ENCODE results near the gene BMP2K.

Gene BMP2K

DNA sequence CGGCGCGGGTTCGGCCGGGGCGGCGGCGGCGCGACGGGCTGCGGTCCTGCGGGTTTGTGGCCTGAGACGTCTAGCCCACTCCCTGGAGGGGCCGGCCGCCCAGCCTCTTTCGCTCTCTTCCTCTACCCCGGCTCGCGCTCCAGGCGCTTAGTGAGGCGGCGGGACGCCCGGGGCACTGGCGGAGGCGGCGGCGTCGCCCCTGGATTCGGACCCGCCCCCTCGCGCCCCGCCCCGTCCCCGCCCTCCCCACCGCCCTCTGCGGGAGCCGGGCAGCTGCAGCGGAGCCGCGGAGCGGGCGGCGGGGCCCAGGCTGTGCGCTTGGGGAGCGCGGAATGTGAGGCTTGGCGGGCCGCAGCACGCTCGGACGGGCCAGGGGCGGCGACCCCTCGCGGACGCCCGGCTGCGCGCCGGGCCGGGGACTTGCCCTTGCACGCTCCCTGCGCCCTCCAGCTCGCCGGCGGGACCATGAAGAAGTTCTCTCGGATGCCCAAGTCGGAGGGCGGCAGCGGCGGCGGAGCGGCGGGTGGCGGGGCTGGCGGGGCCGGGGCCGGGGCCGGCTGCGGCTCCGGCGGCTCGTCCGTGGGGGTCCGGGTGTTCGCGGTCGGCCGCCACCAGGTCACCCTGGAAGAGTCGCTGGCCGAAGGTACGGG lies at the start of gene BMP2K:
Gene BMP2K (plus strand): TSS at position 272 of the 650 bp plus-strand sequence. CDS start 194 bp downstream, at position 466.
- H3K4me3 ChIP-seq (ENCODE audit: low read depth, low read length): peak within 1 kb of the TSS; percentile 78

DNA sequence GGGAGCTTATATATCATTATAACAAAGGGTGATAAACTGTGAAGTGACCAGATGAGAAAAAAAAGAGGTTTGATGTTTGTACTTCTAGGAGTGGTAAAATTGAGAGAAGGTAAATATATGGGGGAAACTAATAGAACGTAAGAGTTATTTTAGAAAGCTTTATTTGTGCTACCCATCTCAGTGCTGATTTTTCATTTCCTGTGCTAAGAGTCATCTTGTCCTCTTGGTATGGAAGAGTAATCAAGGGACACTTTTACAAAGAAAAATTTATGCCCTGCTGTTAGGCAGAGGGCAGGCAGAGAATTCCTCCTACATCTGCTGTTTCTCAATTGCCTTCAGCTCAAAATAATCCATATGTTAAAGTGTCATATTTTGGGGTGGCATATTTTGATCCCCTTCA lies 49.6 kb upstream of the BMP2K start:
- no peak overlapping the region for H3K4me3 ChIP-seq (ENCODE audit: low read depth, low read length)

DNA sequence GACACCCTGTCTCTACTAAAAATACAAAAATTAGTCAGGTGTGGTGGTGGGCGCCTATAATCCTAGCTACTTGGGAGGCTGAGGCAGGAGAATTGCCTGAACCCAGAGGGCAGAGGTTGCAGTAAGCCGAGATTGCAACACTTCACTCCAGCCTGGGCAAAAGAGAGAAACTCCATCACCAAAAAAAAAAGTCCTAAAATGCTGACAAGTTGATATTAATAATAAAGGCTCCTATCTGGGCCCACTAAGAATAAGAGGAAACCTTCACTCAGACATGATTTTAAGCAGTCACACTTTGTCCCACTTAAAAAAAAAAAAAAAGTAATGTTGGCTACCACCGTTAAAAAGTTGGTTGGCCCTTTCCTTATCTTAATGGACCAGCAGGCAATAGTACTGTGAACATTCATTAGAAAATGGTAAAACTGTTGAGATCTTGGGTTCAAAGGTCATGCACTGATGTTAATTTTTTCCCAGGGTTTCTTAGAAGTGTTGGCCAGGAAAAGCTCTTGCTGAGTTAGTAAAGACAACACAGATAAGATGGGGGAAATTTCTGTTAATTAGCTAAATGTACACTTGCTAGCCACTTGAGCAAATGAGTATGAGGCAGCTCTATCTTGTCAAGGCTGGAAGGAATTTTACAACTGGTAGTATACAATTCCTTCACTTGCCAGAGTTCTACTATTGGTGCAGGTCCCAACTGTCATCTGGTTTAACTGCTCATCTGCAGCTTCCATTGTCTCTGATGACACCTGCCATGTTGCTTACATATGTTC lies 43.6 kb upstream of the BMP2K start:
- H3K4me3 ChIP-seq (ENCODE audit: low read depth, low read length): no peak overlapping the region

DNA sequence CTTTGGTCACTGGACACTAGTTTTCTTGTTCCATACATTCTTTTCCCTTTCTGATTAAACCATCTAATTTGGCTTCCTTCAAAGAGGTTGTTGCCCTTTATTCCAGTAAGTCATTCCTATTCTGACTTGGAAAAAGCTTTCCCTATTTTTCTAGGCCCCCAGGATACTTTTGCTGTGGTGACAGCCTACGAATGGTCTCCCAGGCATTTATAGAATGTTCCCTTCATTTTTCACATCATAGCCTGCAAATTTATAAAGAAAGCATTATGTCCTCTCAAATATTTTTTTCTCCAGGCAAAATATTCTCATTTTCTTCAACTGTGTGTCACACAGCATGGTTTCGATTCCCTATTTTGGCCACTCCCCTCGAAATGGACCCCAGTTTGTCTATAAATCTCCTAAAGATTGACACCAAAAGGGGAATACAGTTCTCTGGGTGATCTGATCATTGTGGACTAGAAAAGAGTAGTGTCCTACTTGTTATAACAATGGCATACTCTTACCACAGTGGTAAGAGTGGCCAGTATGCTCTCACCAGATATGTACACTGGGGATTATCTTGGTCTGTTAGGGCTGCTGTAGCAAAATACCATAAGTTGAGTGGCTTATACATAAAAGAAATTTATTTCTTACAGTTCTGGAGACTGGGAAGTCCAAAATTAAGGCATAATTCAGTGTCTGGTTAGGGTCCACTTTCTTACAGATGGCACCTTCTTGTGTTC lies 41.5 kb upstream of the BMP2K start:
- no peak overlapping the region for H3K4me3 ChIP-seq (ENCODE audit: low read depth, low read length)

DNA sequence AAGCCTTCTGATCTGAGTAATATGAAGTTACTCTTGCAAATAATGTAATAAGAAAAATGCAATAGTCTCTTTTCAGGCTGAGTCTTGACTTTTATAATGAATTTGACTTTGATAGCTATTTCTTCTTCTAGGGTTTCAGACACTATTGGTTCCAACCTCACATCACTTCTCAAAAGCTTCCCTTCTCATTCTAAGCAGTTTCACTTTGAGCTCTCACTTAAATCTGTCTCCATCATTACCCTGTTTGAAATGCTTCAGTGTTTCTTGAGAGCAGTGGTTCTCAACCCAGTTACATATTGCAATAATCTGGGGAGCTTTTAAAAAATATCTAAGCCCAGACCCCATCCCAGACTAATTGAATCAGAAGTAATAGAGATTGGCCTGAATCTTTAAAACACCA lies 40.5 kb upstream of the BMP2K start:
- no peak overlapping the region for H3K4me3 ChIP-seq (ENCODE audit: low read depth, low read length)

DNA sequence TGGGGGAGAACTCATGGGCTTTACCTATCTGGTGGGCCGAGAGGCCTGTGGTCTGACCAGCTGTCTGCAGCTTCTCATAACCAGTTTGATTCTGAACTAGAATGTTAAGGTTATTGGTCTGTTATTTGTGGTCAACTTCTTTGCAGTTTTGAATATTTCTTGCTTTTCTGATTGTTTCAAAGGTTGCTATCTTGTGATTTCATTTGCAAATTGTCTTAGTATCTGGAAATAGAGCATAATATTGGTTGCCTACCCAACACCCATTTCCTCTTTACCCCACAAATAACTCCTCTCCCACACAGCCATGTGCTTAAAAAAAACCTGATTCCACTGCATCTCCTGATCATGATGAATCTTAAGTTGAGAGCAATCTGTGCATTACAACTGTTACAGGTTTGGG lies 39.1 kb upstream of the BMP2K start:
- H3K4me3 ChIP-seq (ENCODE audit: low read depth, low read length): no peak overlapping the region

DNA sequence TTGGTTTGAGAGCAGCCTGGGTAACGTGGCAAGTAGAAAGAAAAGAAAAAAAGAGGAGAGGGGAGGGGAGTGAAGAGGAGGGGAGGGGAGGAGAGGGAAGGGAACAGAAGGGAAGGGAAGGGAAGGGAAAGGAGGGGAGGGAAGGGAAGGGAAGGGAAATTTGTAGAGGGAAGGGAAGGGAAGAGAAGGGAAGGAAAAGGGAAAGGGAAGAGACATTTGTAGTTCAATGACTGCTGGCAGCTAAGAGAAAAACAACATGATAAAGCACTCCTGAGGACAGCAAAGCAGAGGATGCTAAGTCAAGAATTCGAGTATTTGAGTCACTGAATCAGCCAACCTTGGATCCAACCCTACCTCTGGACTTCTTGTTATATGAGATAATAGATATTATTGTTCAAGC lies 38.2 kb upstream of the BMP2K start:
- no peak overlapping the region for H3K4me3 ChIP-seq (ENCODE audit: low read depth, low read length)

DNA sequence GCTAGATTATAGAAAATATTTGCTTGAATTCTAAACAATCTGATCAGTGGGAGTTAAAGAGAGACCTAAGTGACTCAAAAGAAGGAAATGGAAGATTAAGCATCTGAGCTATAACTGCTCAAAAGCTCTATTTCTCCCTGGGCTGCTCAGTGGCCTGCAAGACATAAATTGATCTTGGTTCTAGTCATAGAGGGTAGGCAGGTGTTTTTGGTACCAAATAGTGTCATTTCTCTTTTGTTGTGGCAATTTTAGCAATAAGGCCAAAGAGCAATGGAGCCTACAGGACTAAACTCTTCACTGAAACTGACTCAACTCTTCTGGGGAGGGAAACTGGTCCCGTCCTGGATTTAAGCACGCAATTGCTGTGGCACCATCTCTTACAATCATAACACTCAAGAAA lies 33.9 kb upstream of the BMP2K start:
- H3K4me3 ChIP-seq (ENCODE audit: low read depth, low read length): no peak overlapping the region

DNA sequence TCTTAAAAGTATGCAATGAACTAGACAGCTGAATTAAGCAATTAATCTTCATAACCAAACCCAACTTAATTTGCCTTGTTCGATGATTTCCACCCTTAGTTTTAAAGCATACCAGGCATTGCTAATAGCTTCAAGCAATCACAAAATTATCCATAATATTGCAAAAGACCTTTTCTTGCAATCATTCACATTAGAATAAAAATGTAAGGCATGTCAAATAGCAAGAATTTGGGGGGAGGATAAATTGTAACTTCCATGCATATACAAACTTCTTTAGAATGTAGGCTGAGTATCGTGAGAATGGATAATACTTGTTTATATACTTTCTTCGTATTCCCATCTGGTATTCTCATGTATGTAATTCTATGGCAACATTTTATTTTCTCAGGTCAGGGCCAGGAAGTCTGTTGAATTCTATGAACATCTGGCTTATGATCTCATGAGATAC lies 28.7 kb upstream of the BMP2K start:
- no peak overlapping the region for H3K4me3 ChIP-seq (ENCODE audit: low read depth, low read length)

DNA sequence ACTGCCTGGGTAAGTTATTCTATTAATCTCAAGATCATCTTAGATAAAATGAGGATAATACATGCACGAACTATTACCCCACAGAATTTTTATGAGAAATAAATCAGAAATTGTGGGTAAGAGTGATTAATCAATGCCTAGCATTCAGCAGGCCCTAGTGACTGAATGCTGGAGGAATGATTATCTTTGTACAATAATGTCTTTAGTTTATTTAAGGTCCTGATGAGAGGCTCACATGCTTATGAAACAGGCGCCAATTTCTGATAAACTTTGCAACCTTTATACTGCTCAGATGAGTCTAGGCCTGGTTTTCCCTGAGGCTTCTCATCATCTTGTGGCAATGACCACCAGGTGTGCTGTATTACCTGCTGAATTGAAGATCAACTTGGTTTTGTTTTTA lies 27.8 kb upstream of the BMP2K start:
- H3K4me3 ChIP-seq (ENCODE audit: low read depth, low read length): no peak overlapping the region

DNA sequence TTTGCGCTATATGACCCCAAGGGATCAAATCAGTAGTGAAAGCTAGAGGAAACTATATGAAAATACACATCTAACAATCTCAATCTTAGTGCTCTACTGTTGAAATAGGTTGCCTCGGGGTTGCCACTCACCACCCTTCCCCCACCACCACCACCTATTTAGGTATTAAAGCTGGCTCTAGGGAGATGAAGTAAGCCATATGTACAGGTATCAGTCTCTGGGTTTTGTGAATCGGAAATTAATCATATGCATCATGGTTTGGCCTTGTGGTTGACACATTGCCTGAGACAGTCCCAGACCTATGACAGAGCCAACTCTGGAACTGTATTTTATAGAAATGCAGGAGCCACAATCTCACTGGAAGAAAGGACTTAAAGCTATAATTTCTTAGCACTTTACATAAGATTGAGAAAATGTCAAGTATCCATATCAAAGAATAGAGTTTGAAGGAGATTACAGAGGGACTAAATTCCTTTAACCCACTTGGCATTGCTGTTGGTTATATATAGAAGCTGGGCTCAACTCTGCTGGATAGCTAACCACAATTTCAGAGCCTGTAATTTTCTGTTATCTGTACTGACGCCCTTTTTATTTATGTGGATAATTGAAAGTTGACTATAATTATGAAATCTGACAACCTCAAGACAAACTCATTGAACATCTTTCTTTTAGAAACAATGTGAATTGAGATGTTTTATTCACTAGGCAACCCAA lies 26.7 kb upstream of the BMP2K start:
- H3K4me3 ChIP-seq (ENCODE audit: low read depth, low read length): no peak overlapping the region

DNA sequence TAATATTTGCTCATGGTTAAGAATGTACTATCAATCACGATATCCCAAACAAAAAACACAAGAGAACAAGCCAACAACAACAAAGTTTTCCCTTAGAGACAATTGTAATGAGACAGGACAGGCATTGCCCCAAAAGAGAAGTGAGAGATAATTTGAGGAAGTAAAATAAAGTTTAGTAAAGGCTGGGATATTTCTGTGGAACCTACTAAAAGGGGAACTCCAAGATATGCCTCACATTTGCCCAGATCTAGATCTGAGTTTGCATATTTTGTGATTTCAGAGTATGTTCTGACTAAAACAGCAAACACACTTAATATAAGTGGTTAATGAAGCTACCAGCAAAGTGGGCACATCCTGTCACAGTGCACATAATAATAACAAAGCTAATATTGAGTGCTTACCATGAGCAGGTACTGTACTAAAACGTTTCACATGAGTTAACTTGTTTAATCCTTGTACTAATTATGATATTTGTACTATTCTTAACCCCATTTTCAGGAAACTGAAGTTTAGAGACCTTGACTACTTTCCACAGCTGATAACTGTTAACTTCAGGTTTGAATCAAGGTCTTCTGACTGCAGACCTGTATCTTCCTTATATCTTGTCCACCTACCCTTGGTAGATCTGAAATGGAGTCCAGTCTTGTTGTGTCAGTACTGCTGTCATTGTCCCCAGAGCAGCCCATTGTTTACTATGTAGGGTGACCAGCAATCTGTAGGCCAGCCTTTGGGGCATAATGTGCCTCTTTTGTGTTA lies 26.0 kb upstream of the BMP2K start:
- H3K4me3 ChIP-seq (ENCODE audit: low read depth, low read length): no peak overlapping the region

DNA sequence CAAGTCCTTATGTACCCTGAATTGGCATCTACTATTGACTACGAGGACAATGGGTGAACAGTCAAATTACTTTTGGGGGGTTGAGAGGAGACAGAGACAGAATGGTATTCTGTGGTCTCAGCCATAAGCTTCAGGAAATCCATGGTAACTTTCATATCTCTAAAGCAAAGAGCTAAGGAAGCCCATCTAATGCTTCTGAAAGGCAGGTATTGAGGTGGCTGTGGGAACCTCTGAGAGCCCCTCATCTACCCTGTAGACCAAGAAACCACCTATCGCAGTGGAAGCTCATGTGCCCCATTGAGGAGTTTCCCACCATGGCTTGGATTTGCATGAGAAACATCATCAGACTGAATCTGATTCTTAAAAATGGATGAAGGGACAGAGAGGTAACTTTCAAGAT lies 23.1 kb upstream of the BMP2K start:
- no peak overlapping the region for H3K4me3 ChIP-seq (ENCODE audit: low read depth, low read length)

DNA sequence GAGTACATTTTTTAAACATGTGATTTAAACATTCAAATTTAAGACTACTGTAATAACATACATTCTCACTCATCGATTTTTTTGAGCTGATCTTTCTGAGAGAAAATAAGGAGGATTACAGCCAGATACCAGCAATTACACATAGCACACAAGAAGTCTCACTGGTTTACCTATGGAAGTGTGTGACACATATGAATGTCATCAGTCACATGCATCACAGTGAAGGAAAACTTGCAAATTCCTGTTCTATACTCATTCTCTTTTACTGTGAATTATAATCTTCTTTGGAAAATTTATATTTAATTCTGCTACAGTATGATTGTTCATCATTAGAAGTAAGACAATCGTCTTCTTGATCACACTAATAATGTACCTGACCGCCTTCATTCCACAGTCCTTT lies 21.3 kb upstream of the BMP2K start:
- no peak overlapping the region for H3K4me3 ChIP-seq (ENCODE audit: low read depth, low read length)

DNA sequence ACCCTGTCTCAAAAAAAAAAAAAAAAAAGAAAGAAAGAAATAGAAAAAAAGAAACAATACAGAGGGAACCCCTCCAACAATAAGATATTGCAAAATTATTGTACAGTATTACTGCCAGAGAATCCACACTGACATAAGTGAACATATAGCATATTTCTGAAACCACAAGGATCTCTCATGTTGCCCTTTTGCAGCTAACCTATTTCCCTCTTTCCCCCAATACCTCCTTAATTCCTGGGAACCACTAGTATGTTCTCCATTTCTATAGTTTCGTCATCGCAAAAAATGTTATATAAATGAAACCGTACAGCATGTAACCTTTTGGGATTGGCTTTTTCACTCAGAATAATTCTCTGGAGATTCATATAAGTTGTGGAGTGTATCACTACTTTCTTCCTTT lies 20.0 kb upstream of the BMP2K start:
- no peak overlapping the region for H3K4me3 ChIP-seq (ENCODE audit: low read depth, low read length)

DNA sequence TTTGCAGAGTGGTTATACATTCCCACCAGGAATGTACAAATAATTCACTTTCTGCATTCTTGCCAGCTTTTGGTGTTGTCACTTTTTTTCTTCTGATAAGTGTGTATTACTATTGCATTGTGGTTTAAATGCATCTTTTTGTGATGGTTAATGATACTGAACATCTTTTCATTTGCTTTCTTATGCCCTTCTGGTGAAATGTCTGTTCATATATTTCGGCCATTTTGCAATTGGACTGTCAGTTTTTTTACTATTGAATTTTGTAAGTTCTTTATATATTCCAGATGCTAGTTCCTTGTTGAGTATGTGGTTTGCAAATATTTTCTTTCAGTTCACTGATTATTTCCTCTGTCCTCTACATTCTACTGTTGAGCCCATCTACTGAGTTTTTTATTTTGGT lies 19.4 kb upstream of the BMP2K start:
- H3K4me3 ChIP-seq (ENCODE audit: low read depth, low read length): no peak overlapping the region

DNA sequence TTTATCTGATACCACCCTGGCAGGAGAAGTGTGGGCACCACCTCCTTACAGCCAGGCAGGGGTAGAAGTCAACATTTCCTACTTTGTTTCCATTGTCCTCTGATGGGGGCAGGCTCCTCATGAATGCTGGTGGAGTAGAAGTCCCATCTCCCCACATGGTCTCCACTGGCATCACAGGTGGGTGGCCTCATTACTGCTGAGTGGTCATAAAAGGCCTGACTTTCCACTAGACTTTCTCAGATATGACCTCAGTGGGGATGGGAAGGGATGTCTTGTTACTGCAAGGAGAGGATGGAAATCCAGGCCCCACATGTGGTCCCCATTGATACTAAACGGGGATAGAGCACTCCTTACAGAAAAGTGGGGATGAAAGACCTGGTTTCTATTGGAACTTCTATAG lies 18.6 kb upstream of the BMP2K start:
- no peak overlapping the region for H3K4me3 ChIP-seq (ENCODE audit: low read depth, low read length)

DNA sequence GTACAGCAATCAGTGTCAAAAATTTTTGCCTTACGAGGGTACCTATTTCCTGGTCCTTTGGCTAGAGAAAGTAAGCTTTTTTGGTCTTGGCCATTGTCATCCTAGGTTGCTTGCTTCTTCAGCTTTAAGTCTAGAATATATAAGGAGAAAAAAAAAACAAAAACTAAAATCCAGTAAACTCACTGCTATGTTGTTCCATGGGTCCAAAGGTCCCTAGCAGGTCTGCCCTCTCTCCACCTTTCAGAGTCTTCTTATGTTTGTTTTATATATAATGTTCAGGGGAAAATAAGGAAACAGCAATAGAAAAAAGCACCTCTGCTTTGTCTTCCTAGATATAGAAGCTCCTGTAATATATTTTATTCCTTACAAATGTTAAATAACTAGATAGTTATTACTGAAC lies 18.1 kb upstream of the BMP2K start:
- H3K4me3 ChIP-seq (ENCODE audit: low read depth, low read length): no peak overlapping the region

DNA sequence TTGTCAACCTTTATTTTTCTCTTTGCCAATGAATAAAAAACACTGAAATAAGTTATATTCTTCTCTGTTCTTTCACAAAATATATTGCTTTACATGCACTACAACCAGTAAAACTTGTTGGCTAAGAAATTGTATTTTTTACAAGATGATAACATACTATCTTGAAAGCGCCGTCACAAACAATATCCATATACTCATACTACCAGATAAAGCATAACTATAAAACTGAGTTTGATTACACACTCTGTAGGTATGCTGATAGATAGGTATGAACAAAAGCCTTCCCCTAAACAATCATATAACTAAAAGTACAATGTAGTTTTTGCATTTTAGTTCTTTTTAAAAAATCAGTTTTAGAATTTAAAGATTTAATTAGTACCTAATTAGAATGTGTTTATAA lies 13.6 kb upstream of the BMP2K start:
- no peak overlapping the region for H3K4me3 ChIP-seq (ENCODE audit: low read depth, low read length)

DNA sequence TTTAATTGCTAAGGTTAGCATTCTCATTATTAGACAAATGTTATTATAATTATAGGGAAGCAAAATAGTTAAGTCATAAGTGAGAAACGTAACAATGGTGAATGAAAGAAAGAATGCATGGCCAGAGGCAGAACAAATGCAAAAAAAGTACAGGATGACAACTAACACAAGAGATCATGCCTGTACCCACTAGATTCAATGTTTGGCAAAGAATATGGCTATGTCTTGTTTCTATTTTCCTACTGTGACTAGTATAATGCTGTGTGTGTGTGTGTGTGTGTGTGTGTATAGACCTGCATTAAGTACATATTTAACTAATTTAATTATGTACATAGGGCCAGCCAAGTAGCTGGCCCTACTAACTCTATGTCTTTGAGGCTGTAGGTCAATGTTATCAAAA lies 12.9 kb upstream of the BMP2K start:
- no peak overlapping the region for H3K4me3 ChIP-seq (ENCODE audit: low read depth, low read length)
